ENCODE measurements around the gene DCTPP1.
"Not testable (repeated sequence)": the region's sequence is repeated elsewhere in the genome, so short reads cannot be mapped to it uniquely, and the experiment has no call there.

The DCTPP1 gene

DNA sequence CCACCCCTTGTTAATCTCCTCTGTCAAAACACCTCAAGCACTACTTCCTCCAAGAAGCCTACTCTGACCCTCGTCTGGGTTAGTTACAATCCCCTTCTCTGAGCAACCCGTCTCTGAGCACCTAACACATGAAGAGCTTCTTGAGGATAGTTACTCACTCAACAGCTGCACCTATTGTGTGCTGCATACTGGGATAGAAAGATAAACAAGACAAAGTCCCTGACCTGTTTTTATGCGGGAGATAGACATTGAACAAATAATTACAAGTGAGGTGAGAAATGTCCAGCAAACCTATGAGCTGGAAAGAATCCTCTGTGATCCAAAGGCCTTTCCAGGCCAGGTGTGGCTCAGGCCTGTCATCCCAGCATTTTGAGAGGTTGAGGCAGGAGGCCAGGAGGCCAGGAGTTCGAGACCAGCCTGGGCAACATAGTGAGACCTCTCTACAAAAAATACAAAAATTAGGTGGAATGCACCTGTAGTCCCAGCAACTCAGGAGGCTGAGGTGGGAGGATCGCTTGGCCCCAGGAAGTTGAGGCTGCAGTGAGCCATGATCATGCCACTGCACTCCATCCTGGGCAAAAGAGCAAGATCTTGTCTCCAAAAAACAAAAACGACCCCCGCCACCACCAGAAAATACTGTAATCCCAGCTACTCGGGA is 27.9 kb downstream of the DCTPP1 start:
- no peak overlapping the region for H3K4me3 ChIP-seq (replicated peaks; ENCODE audit: low read depth, low read length)
- TF ChIP-seq, protein P1, sequence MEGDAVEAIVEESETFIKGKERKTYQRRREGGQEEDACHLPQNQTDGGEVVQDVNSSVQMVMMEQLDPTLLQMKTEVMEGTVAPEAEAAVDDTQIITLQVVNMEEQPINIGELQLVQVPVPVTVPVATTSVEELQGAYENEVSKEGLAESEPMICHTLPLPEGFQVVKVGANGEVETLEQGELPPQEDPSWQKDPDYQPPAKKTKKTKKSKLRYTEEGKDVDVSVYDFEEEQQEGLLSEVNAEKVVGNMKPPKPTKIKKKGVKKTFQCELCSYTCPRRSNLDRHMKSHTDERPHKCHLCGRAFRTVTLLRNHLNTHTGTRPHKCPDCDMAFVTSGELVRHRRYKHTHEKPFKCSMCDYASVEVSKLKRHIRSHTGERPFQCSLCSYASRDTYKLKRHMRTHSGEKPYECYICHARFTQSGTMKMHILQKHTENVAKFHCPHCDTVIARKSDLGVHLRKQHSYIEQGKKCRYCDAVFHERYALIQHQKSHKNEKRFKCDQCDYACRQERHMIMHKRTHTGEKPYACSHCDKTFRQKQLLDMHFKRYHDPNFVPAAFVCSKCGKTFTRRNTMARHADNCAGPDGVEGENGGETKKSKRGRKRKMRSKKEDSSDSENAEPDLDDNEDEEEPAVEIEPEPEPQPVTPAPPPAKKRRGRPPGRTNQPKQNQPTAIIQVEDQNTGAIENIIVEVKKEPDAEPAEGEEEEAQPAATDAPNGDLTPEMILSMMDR (IDR thresholded peaks at IDR 0.05; ENCODE audit: low read depth, low read length, missing control alignments) = no peak
- no peak for DNase-seq (ENCODE audit: extremely low read depth, low read depth)

DNA sequence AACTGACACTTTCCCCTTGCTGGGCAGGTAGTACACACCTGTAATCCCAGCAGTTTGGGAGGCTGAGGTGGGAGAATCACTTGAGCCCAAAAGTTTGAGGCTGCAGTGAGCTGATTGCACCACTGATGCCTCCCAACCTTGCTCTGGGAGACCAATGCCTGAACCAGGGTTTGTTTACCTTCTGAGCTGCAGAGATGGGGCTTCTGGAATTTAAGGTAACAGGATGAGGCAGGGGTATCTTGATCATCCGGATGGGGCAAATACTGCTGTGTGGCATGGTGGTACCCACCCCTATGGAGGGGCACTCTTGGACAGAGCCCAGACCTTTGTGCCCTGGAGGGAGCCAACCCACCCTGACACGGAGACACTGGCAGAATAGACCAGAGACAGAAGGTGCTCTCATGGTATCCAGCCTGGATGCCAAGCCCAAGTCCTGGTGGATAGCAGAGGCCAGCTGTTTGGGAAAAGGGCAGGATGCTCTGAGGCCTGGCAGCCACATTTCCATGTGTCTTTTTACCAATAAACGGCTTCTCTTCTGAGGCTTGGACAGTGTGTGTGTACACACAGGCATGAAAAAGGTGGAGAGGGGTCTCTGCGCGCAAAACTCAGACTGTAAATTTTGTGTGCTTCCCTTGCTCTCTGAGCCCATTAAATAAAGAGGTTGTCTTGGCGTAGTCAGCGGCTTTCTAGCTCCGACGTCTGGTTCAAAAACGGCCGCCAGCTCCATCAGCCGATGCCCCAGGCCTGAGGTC is 30.2 kb downstream of the DCTPP1 start:
- TF ChIP-seq, protein P1 (IDR thresholded peaks at IDR 0.05; ENCODE audit: low read depth, low read length, missing control alignments) = no peak
- DNase-seq (ENCODE audit: extremely low read depth, low read depth) = no peak
- peak overlapping the region; percentile 40 for H3K4me3 ChIP-seq (replicated peaks; ENCODE audit: low read depth, low read length)

DNA sequence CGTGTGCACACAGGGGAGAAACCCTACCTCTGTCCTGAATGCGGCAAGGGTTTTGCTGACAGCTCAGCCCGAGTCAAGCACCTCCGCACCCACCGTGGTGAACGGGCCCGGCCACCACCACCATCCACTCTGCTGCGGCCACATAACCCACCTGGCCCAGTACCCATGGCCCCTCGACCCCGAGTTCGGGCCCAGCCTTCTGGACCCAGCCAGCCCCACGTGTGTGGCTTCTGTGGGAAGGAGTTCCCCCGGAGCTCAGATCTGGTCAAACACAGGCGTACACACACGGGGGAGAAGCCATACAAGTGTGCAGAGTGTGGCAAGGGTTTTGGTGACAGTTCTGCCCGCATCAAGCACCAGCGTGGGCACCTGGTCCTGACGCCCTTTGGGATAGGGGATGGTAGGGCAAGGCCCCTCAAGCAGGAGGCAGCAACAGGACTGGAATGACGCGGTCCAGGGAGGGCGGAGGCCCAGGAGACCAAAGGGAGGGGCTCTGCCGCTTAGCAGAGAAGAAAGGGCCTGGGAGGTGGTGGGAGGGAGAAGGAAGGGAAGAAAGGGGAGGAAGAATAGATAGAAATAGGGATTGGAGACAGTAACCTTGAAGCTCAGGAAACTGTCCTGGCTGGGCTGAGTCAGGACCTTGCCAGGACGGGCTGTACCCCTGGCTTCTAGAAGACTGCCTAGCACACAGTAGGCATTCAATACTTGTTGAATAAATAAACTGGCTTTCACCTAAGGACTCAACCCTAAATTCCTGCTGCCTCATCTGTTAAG is 31.0 kb downstream of the DCTPP1 start:
- TF ChIP-seq, protein P1 (IDR thresholded peaks at IDR 0.05; ENCODE audit: low read depth, low read length, missing control alignments) = no peak
- no peak overlapping the region for H3K4me3 ChIP-seq (replicated peaks; ENCODE audit: low read depth, low read length)
- DNase-seq (ENCODE audit: extremely low read depth, low read depth) = no peak

DNA sequence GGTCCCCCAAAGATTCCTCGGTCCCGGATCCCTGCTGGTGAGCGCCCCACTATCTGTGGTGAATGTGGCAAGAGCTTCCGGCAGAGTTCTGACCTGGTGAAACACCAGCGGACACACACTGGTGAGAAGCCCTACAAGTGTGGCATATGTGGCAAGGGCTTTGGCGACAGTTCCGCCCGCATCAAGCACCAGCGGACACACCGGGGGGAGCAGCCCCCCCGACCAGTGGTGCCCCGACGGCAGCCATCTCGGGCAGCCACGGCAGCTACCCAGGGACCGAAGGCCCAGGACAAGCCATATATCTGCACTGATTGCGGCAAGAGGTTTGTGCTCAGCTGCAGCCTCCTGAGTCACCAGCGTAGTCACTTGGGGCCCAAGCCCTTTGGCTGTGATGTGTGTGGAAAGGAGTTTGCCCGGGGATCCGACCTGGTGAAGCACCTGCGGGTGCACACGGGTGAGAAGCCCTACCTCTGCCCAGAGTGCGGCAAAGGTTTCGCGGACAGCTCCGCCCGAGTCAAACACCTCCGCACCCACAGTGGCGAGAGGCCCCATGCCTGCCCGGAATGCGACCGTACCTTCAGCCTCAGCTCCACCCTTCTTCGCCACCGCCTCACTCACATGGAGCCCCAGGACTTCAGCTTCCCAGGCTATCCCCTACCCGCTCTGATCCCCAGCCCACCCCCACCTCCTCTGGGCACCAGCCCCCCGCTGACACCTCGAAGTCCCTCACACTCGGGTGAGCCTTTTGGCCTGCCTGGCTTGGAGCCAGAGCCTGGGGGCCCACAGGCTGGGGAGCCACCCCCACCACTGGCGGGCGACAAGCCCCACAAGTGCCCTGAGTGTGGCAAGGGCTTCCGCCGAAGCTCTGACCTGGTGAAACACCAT is 31.8 kb downstream of the DCTPP1 start:
- TF ChIP-seq, protein P1 (IDR thresholded peaks at IDR 0.05; ENCODE audit: low read depth, low read length, missing control alignments) = no peak
- no peak for DNase-seq (ENCODE audit: extremely low read depth, low read depth)

DNA sequence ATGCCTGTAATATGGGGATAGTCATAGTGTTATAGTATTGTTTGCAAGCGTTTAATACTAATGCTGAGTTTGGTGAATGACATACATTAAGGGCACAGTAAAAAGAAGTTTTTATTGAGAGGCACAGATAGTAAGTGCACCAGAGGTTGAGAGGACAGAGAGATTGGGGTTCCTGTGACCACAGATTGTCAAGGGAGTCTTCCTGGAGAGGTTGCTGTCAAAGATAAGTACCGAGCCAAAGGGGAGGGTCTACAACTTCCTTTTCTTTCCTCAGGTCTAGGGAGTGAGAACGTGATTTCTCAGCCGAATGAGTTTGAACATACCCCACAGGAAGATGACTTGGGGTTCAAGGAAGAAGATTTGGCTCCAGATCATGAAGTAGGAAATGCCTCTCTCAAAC is 32.8 kb downstream of the DCTPP1 start:
- no peak for DNase-seq (ENCODE audit: extremely low read depth, low read depth)
- H3K4me3 ChIP-seq (replicated peaks; ENCODE audit: low read depth, low read length) = no peak overlapping the region

More for the DNA sequence above, 31.8 kb downstream of the DCTPP1 start:
- no peak overlapping the region for H3K4me3 ChIP-seq (replicated peaks; ENCODE audit: low read depth, low read length)

DNA sequence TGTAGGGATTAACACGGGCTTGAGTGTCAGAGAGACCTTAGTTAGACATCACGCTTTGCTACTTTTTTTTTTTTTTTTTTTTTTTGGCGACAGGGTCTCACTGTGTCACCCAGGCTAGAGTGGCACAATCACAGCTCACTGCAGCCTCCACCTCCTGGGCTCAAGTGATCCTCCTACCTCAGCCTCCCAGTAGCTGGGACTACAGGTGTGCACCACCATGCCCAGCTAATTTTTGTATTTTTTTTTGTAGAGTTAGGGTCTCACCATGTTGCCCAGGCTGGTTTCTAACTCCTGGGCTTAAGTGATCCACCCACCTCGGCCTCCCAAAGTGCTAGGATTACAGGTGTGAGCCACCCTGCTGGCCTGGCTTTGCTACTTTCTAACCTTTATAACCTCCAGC is 33.2 kb downstream of the DCTPP1 start:
- peak overlapping the region; percentile 63 for H3K4me3 ChIP-seq (replicated peaks; ENCODE audit: low read depth, low read length)
- DNase-seq (ENCODE audit: extremely low read depth, low read depth) = not testable (repeated sequence)

More for the DNA sequence above, 32.8 kb downstream of the DCTPP1 start:
- TF ChIP-seq, protein P1 (IDR thresholded peaks at IDR 0.05; ENCODE audit: low read depth, low read length, missing control alignments) = no peak

All from HFF-Myc (cell line).